H1 (cell line): ENCODE results near the gene SRP14. TPM values are rescaled to one million over a fixed set of nuclear protein-coding genes. Genes with fewer than 3 reads are reported as not detected.

ENCODE experiments used
- CTCF ChIA-PET: fragments of 300-600 bp; sonication (Branson Sonifier 250); formaldehyde crosslinking; loops from one replicate; lab custom pipeline; 2021; ENCODE audit not compliant: partially characterized antibody; lab: Charles Lee
- POLR2A ChIA-PET: fragments of 300-600 bp; sonication (Branson Sonifier 250); formaldehyde crosslinking; loops from one replicate; lab custom pipeline; 2021; ENCODE audit warnings: inconsistent platforms; ENCODE audit not compliant: partially characterized antibody; lab: Charles Lee
- DNase-seq, 2 experiments: peaks; one replicate each; pipeline versions ENCODE4 v3.0.0 to v3.0.0-alpha.2; 2010 to 2022; ENCODE audit warnings: low spot score in 2 of 2, low read depth in 1 of 2, mixed read lengths in 1 of 2
- FAIRE-seq: peaks from 2 replicates; lab custom pipeline; 2011; peaks lifted over from hg19 to GRCh38; lab: Jason Lieb, UNC
- H2AFZ ChIP-seq: 2 replicates; pipeline ENCODE4 v1.8.1; 2012; ENCODE audit warnings: low read length, inconsistent platforms
- H2AK5ac ChIP-seq: 2 replicates; pipeline ENCODE4 v1.6.1; 2013; ENCODE audit warnings: low read depth, low read length
- H2BK120ac ChIP-seq: replicated peaks from 2 replicates; pipeline ENCODE3; 2013; ENCODE audit warnings: low read depth, low read length, inconsistent platforms
- H2BK12ac ChIP-seq: 2 replicates; pipeline ENCODE4 v1.6.1; 2013; ENCODE audit warnings: low read depth, low read length
- H2BK15ac ChIP-seq: 2 replicates; pipeline ENCODE4 v1.6.1; 2013; ENCODE audit warnings: low read length
- H2BK20ac ChIP-seq: 2 replicates; pipeline ENCODE4 v1.6.1; 2013; ENCODE audit warnings: low read length
- H2BK5ac ChIP-seq: 2 replicates; pipeline ENCODE4 v1.6.1; 2013; ENCODE audit warnings: low read depth, low read length
- H3K14ac ChIP-seq: 2 replicates; pipeline ENCODE4 v1.6.1; 2013; ENCODE audit warnings: inconsistent platforms; ENCODE audit not compliant: insufficient read length
- H3K18ac ChIP-seq: 2 replicates; pipeline ENCODE4 v1.6.1; 2013; ENCODE audit warnings: low read length; ENCODE audit errors: extremely low read depth
- H3K23ac ChIP-seq: 2 replicates; pipeline ENCODE4 v1.6.1; 2013; ENCODE audit warnings: inconsistent platforms; ENCODE audit not compliant: insufficient read length
- H3K23me2 ChIP-seq: 2 replicates; pipeline ENCODE4 v1.6.1; 2013; ENCODE audit warnings: low read depth, low read length
- H3K27ac ChIP-seq: 2 replicates; pipeline ENCODE4 v1.6.1; 2011; ENCODE audit warnings: low read depth, low read length, inconsistent platforms
- H3K27me3 ChIP-seq, 4 experiments: replicated peaks in 1 of 4; 1 replicate in 1 of 4; 2 replicates in 3 of 4; pipeline versions ENCODE4 v1.6.1 to v1.8.1; 2011 to 2013; ENCODE audit warnings: low read length in 3 of 4, mild to moderate bottlenecking in 3 of 4, inconsistent platforms in 2 of 4, mixed read lengths in 2 of 4, moderate library complexity in 1 of 4; ENCODE audit not compliant: control insufficient read depth in 3 of 4, insufficient read depth in 3 of 4; ENCODE audit errors: extremely low read depth in 1 of 4
- H3K36me3 ChIP-seq, 4 experiments: 2 replicates each; pipeline versions ENCODE4 v1.6.1 to v1.8.1; 2011 to 2013; ENCODE audit warnings: mild to moderate bottlenecking in 4 of 4, low read length in 3 of 4, moderate library complexity in 2 of 4, control low read depth in 1 of 4, inconsistent platforms in 1 of 4; ENCODE audit not compliant: insufficient read depth in 4 of 4, control insufficient read depth in 2 of 4
- H3K4ac ChIP-seq: replicated peaks from 2 replicates; pipeline ENCODE3; 2013; ENCODE audit warnings: low read length, low read depth, mixed read lengths, inconsistent platforms; ENCODE audit not compliant: insufficient read length
- H3K4me1 ChIP-seq, 4 experiments: replicated peaks in 1 of 4; 1 replicate in 1 of 4; 2 replicates in 3 of 4; pipeline versions ENCODE4 v1.6.1 to v1.8.1; 2011 to 2013; ENCODE audit warnings: low read length in 3 of 4, inconsistent platforms in 2 of 4, mixed read lengths in 1 of 4; ENCODE audit not compliant: insufficient read depth in 4 of 4, control insufficient read depth in 3 of 4
- H3K4me2 ChIP-seq, 2 experiments: 2 replicates each; pipeline versions ENCODE4 v1.6.1 to v1.8.1; 2011 to 2013; ENCODE audit warnings: low read depth in 2 of 2, low read length in 2 of 2, control low read depth in 1 of 2, inconsistent platforms in 1 of 2, mild to moderate bottlenecking in 1 of 2; ENCODE audit not compliant: insufficient read depth in 1 of 2
- H3K4me3 ChIP-seq, 4 experiments: fragments of 200-600, 300-600 bp in 1 of 4; sonication (generic), shearing (Covaris generic), sonication (Bioruptor Twin) in 1 of 4; 2 replicates each; pipeline versions ENCODE4 v1.5.1 to v1.8.1; 2011 to 2016; ENCODE audit warnings: low read length in 4 of 4, low read depth in 3 of 4, control low read depth in 2 of 4, inconsistent platforms in 2 of 4, mild to moderate bottlenecking in 2 of 4, mixed read lengths in 1 of 4, moderate library complexity in 1 of 4; ENCODE audit not compliant: insufficient read depth in 2 of 4; ENCODE audit errors: extremely low read depth in 1 of 4
- H3K56ac ChIP-seq: replicated peaks from 2 replicates; pipeline ENCODE3; 2013; ENCODE audit warnings: low read depth, mild to moderate bottlenecking, mixed read lengths, low read length, inconsistent platforms; ENCODE audit not compliant: insufficient read length
- H3K79me1 ChIP-seq: 2 replicates; pipeline ENCODE4 v1.6.1; 2013; ENCODE audit warnings: low read depth, low read length, control low read depth
- H3K79me2 ChIP-seq, 2 experiments: 2 replicates each; pipeline versions ENCODE4 v1.6.1 to v1.8.1; 2012 to 2013; ENCODE audit warnings: low read length in 2 of 2, mild to moderate bottlenecking in 2 of 2, inconsistent platforms in 1 of 2; ENCODE audit not compliant: insufficient read depth in 2 of 2, control insufficient read depth in 1 of 2
- H3K9ac ChIP-seq, 4 experiments: replicated peaks in 1 of 4; 1 replicate in 1 of 4; 2 replicates in 3 of 4; pipeline versions ENCODE4 v1.6.1 to v1.8.1; 2011 to 2013; ENCODE audit warnings: low read depth in 3 of 4, low read length in 3 of 4, control low read depth in 2 of 4, mild to moderate bottlenecking in 2 of 4, moderate library complexity in 2 of 4, inconsistent platforms in 1 of 4; ENCODE audit errors: extremely low read depth in 1 of 4
- H3K9me3 ChIP-seq, 2 experiments: 2 replicates each; pipeline versions ENCODE4 v1.6.1 to v1.8.1; 2012 to 2013; ENCODE audit warnings: mild to moderate bottlenecking in 2 of 2, moderate library complexity in 2 of 2, control low read depth in 1 of 2, inconsistent platforms in 1 of 2, low read depth in 1 of 2, low read length in 1 of 2, mixed read lengths in 1 of 2; ENCODE audit not compliant: insufficient read depth in 2 of 2
- H4K20me1 ChIP-seq, 2 experiments: replicated peaks in 1 of 2; 2 replicates each; pipeline versions ENCODE3 to v1.8.1; 2011 to 2013; ENCODE audit warnings: inconsistent platforms in 2 of 2, low read length in 2 of 2, mild to moderate bottlenecking in 1 of 2; ENCODE audit not compliant: insufficient read depth in 2 of 2, control insufficient read depth in 1 of 2
- H4K5ac ChIP-seq: 2 replicates; pipeline ENCODE4 v1.6.1; 2013; ENCODE audit warnings: low read length, low read depth, mixed read lengths, inconsistent platforms; ENCODE audit not compliant: insufficient read length
- H4K8ac ChIP-seq: 2 replicates; pipeline ENCODE4 v1.8.0; 2013; ENCODE audit warnings: mild to moderate bottlenecking, moderate library complexity, low read length, inconsistent platforms; ENCODE audit not compliant: insufficient read depth; ENCODE audit errors: extremely low read depth
- H4K91ac ChIP-seq: replicated peaks from 2 replicates; pipeline ENCODE3; 2013; ENCODE audit warnings: low read length, mixed read lengths, inconsistent platforms; ENCODE audit not compliant: insufficient read length
- BRCA1 ChIP-seq: IDR thresholded peaks from 2 replicates; pipeline ENCODE4 v1.6.1; 2012; ENCODE audit warnings: low read depth, low read length, improper control_type of control experiment
- JUN ChIP-seq: IDR thresholded peaks from 2 replicates; pipeline ENCODE4 v1.6.1; 2011; ENCODE audit warnings: low read depth, mild to moderate bottlenecking, improper control_type of control experiment, low read length
- JUND ChIP-seq: IDR thresholded peaks from 2 replicates; pipeline ENCODE4 v1.6.1; 2011; ENCODE audit warnings: mild to moderate bottlenecking, improper control_type of control experiment, low read length
- SAP30 ChIP-seq: fragments of 300-600 bp; sonication (generic); IDR thresholded peaks from 2 replicates; pipeline ENCODE4 v1.7.1; 2012; ENCODE audit warnings: low read length, moderate library complexity, mild to moderate bottlenecking, inconsistent platforms; ENCODE audit not compliant: insufficient read depth, insufficient replicate concordance
- SUZ12 ChIP-seq: fragments of 200-600 bp; sonication (generic); IDR thresholded peaks from 2 replicates; pipeline ENCODE4 v1.6.1; 2012; ENCODE audit warnings: mild to moderate bottlenecking, inconsistent platforms, low read length, moderate library complexity, mixed read lengths
- TAF7 ChIP-seq: optimal IDR thresholded peaks from 2 replicates; pipeline ENCODE3; 2011; ENCODE audit warnings: low read depth, mild to moderate bottlenecking, inconsistent platforms, low read length, moderate library complexity, borderline replicate concordance
- TBP ChIP-seq: IDR thresholded peaks from 2 replicates; pipeline ENCODE4 v1.6.1; 2011; ENCODE audit warnings: low read depth, low read length, improper control_type of control experiment
- ZNF274 ChIP-seq: IDR thresholded peaks from 2 replicates; pipeline ENCODE4 v1.7.0; 2012; ENCODE audit warnings: low read length, borderline replicate concordance; ENCODE audit errors: extremely low read depth
- WGBS, 2 experiments: shearing (Covaris generic) in 1 of 2; methylation state at CpG; one replicate each; pipeline versions ENCODE4 v1.1.6 to v1.1.7; 2013 to 2015; ENCODE audit warnings: low lambda C conversion rate in 2 of 2, mixed read lengths in 2 of 2, inconsistent platforms in 1 of 2, low coverage in 1 of 2, missing lambda C conversion rate in 1 of 2; ENCODE audit not compliant: insufficient replicate concordance in 2 of 2, insufficient coverage in 1 of 2, insufficient read length in 1 of 2; ENCODE audit errors: extremely low coverage in 1 of 2, missing lambda C conversion rate in 1 of 2; 5-methylcytosine and 5-hydroxymethylcytosine counted together
- polyA plus RNA-seq, 7 experiments: library from polyadenylated mRNA; depleted of rRNA in 3 of 7; stranded (reverse) in 5 of 7; unstranded in 2 of 7; fragments of >200 nt in 5 of 7; fragments of 200-250 nt in 2 of 7; gene quantifications; 1 replicate in 5 of 7; 2 replicates in 1 of 7; 4 replicates in 1 of 7; pipeline versions ENCODE4 v1.2.1 to v1.2.3, GENCODE V29; 2011 to 2013; ENCODE audit warnings: missing spikeins in 2 of 7, mixed read lengths in 2 of 7
- total RNA-seq: library from RNA; stranded (reverse); fragmentation: NEBNext Ultra II Directional; extraction: Animal tissue kit (Norgen Biotek cat#: 25700); gene quantifications from 2 replicates; pipeline ENCODE4 v1.2.1, GENCODE V29; 2021
- TF ChIP-seq, protein P1 (sequence below): IDR thresholded peaks from 2 replicates; pipeline ENCODE4 v1.6.1; 2012; ENCODE audit warnings: low read length, inconsistent platforms
- TF ChIP-seq, protein P2 (sequence below), 3 experiments: IDR thresholded peaks; 1 replicate in 2 of 3; 2 replicates in 1 of 3; pipeline versions ENCODE4 v1.5.1 to v1.6.1; 2011; ENCODE audit warnings: low read length in 3 of 3, mild to moderate bottlenecking in 3 of 3, inconsistent platforms in 2 of 3, low read depth in 1 of 3, moderate library complexity in 1 of 3; ENCODE audit not compliant: insufficient read depth in 1 of 3; ENCODE audit errors: control extremely low read depth in 1 of 3

The SRP14 gene
- total and polyA plus RNA-seq, 2 of the 8 experiments (the other 6 are each of a cell fraction or from before 2014, with no cell fraction given) = 186 to 223 TPM

DNA sequence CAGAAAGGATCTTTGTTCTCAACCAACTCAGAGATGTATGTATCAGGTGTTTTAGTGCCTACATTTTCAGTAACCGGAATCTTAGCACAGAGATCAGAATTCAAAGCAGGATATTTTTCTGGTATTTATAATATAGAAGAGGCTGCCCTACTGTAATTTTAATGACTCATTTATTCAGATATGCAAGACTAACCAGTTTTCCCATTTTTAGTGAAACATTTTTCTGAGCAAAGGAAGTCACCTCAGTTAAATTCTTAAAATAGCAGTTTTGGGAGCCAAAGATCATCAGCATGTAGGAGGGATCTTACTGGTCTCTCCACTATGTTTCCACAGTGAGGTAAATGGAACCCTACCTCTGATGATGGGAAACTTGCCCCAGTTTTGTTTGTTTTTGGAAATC is 42.0 kb downstream of the SRP14 start:
- Histone ChIP-seq H4K8ac (no peak overlapping the region), H3K36me3 (peaks cover 19 to 77% (median 50%) of the 10 kb centered on the region in 4 experiments), H3K4me1 (no peaks in the 10 kb centered on the region), H2AFZ (no peak overlapping the region), H4K5ac (no peak overlapping the region), H3K23ac (no peak overlapping the region), H2AK5ac (no peak overlapping the region), H2BK120ac (no peak overlapping the region), H2BK5ac (no peak overlapping the region), H3K14ac (no peak overlapping the region), H3K79me2 (no peaks in the 10 kb centered on the region), H3K4ac (no peak overlapping the region), H3K4me2 (no peak overlapping the region), H2BK12ac (no peak overlapping the region), H3K79me1 (no peaks in the 10 kb centered on the region), H3K27ac (no peak overlapping the region), H3K9ac (no peak overlapping the region), H3K18ac (no peak overlapping the region), H3K56ac (no peak overlapping the region), H3K27me3 (peaks cover 0 to 2% (median 0%) of the 10 kb centered on the region in 4 experiments; a peak in 1 of 7 replicates), H4K91ac (no peak overlapping the region), H4K20me1 (no peaks in the 10 kb centered on the region), H3K9me3 (no peaks in the 10 kb centered on the region), H3K4me3 (no peak overlapping the region), H3K23me2 (peaks cover 3% of the 10 kb centered on the region; the same call in 1 of the 2 replicates), H2BK20ac (no peak overlapping the region), H2BK15ac (no peak overlapping the region)
- FAIRE-seq (no peak), DNase-seq (no peak)
- 100% methylated on average over 1 of the region's 1 CpG; no CpG with 5 or more reads in 1 of the 2 experiments for WGBS, 2 experiments
- ChIA-PET CTCF (no interaction called here), POLR2A (interaction anchor here (0.7 kb wide), 1 partner anchor 1086 kb away, joined by 3 read pairs; no protein-coding TSS in a partner anchor)
- TF ChIP-seq TBP (no peak), JUND (no peak), TAF7 (no peak), BRCA1 (no peak), SAP30 (no peak), SUZ12 (no peak), JUN (no peak), ZNF274 (no peak)
- TF ChIP-seq, protein P1, sequence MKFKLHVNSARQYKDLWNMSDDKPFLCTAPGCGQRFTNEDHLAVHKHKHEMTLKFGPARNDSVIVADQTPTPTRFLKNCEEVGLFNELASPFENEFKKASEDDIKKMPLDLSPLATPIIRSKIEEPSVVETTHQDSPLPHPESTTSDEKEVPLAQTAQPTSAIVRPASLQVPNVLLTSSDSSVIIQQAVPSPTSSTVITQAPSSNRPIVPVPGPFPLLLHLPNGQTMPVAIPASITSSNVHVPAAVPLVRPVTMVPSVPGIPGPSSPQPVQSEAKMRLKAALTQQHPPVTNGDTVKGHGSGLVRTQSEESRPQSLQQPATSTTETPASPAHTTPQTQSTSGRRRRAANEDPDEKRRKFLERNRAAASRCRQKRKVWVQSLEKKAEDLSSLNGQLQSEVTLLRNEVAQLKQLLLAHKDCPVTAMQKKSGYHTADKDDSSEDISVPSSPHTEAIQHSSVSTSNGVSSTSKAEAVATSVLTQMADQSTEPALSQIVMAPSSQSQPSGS = no peak
- TF ChIP-seq, protein P2, sequence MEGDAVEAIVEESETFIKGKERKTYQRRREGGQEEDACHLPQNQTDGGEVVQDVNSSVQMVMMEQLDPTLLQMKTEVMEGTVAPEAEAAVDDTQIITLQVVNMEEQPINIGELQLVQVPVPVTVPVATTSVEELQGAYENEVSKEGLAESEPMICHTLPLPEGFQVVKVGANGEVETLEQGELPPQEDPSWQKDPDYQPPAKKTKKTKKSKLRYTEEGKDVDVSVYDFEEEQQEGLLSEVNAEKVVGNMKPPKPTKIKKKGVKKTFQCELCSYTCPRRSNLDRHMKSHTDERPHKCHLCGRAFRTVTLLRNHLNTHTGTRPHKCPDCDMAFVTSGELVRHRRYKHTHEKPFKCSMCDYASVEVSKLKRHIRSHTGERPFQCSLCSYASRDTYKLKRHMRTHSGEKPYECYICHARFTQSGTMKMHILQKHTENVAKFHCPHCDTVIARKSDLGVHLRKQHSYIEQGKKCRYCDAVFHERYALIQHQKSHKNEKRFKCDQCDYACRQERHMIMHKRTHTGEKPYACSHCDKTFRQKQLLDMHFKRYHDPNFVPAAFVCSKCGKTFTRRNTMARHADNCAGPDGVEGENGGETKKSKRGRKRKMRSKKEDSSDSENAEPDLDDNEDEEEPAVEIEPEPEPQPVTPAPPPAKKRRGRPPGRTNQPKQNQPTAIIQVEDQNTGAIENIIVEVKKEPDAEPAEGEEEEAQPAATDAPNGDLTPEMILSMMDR (IDR thresholded peaks at IDR 0.05; ENCODE audit: control extremely low read depth in 1 of 3, insufficient read depth in 1 of 3, low read depth in 1 of 3, low read length in 3 of 3) = no peak
